Esophagus muscularis mucosa (tissue), 3 donors: ENCODE data around the gene TMEM115.

Source experiments
- CTCF ChIP-seq, 3 experiments: fragments of 200-600 bp in 2 of 3; fragments of 450-650 bp in 1 of 3; sonication (generic) in 2 of 3; IDR thresholded peaks; one replicate each; pipeline ENCODE4 v1.5.1; 2017 to 2019; ENCODE audit warnings: antibody characterized with exemption in 3 of 3, mild to moderate bottlenecking in 2 of 3, moderate library complexity in 1 of 3
- EP300 ChIP-seq: sonication (generic); formaldehyde crosslinking; IDR thresholded peaks from one replicate; pipeline ENCODE4 v1.6.1; 2017; ENCODE audit warnings: antibody characterized with exemption

- peak in 1 of 3 experiments; percentile 8 for TF ChIP-seq CTCF (IDR thresholded peaks at IDR 0.05)
- peak; percentile 55 for TF ChIP-seq EP300
Observed at GRCh38 chr3:50323614-50324199, 35.6 kb downstream of the TMEM115 start.
